Epithelial cell of umbilical artery (primary cell): ENCODE measurements around the gene RFFL. TPM values are rescaled to one million over a fixed set of nuclear protein-coding genes. Genes with fewer than 3 reads are reported as not detected.

Experiments
- total RNA-seq: library from RNA; depleted of rRNA; stranded (reverse); fragments of >200 nt; gene quantifications from 2 replicates; pipeline ENCODE4 v1.2.3, GENCODE V29; 2014

The RFFL gene, protein sequence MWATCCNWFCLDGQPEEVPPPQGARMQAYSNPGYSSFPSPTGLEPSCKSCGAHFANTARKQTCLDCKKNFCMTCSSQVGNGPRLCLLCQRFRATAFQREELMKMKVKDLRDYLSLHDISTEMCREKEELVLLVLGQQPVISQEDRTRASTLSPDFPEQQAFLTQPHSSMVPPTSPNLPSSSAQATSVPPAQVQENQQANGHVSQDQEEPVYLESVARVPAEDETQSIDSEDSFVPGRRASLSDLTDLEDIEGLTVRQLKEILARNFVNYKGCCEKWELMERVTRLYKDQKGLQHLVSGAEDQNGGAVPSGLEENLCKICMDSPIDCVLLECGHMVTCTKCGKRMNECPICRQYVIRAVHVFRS
- 2.6 and 4.7 TPM in 2 replicates for total RNA-seq

DNA sequence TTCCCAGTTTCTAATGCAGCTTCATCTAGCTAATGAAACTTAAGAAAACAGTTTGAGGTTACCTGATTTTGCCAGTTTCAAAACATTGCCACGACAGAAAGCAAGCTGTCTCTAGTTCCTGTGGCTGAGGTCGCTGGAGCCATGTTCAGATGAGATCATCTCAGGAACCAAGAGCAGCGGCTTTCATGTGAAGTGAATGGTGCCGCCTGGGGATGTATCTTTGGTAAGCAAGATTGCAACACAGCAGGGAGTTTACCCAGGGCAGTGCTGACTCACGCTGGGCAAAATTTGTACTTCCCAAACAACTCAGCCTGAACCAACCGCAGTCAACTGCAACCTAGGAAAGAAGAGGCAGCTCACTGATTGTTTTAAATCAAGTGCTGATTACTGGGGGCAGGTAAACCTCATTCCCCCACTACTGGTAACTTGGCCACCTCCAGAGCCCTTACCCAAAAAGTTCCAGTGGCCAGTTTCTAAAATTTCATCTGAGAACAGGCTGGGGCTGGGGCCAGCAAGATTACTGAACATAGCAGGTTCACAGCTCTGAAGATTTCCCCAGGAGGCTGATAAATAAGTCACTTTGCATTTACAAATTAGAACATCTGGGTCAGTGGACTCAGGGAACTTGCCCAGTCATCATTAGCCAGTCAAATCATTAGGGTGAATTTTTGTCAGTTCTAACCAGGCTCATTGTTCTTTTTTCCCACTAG lies at the start of gene RFFL:
Gene RFFL (minus strand): TSS at position 194 of the 710 bp plus-strand sequence. CDS start 37,154 bp downstream, outside the sequence.

DNA sequence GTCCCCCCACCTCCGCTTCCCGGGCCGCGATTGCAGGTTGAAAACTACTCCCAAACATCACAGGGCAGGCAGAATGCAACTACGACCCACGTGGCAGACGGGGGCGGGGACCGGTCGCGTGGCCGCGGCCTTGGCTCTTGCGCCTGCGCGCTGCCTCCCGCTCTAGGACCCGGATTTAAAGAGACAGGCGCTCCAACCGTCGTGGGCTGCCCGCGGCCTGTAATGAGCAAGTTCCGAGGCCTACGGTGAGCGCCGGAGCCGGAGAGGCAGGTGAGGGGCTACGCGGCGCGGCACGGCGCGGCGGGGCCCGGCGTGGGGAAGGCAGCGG lies 83.2 kb downstream of the RFFL start, which contains the start of gene LIG3:
Gene LIG3 (plus strand): TSS at position 160 of the 328 bp plus-strand sequence. CDS start 2,494 bp downstream, outside the sequence.

DNA sequence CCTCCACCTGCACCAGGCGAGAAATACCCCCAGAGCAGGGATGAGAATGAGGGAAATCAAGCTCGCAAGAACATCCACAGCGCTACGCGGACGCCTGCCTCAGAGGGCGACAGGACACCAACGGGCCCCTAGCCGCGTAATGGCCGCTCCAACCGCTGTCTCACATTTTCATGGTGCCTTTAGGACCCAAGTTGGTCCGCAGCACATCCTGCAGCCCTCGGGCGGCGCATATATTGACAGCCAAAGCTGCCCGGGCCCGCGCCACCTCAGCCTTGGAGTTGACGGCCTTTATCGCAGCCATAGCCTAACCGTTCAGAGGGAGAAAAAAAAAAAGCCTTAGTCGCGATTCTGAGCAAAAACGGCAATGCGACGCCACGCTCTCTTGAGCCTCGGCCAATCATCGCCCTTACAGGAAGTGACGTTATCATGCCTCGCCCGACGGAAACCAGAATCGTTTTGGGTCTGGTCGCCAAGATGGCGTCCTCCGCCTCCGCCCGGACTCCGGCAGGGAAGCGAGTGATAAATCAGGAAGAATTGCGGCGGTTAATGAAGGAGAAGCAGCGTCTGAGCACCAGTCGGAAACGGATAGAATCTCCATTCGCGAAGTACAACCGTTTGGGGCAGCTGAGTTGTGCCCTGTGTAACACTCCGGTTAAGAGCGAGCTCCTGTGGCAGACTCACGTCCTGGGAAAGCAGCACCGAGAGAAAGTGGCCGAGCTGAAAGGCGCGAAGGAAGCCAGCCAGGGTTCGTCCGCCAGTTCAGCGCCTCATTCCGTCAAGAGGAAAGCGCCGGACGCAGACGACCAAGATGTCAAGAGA lies 102.2 kb downstream of the RFFL start, which contains the start of the genes CCT6B and ZNF830:
Gene CCT6B (minus strand): TSS at position 368 of the 819 bp plus-strand sequence. CDS start 67 bp downstream, at position 301.
Gene ZNF830 (plus strand): TSS at position 448 of the 819 bp plus-strand sequence. CDS start 27 bp downstream, at position 475.

Other genes starting within 250 kb of the RFFL start
- gene CCT6B, start 102.2 kb downstream of the RFFL start, total RNA-seq: 0.32 TPM in 1 of 2 replicates, not detected in the other
- gene ZNF830, start 102.2 kb downstream of the RFFL start, total RNA-seq: 16.9 and 19.8 TPM in 2 replicates
- 31.2 and 46.7 TPM in 2 replicates for gene LIG3, start 83.2 kb downstream of the RFFL start, total RNA-seq
- gene RAD51D, start 56.2 kb upstream of the RFFL start, total RNA-seq: 10.3 and 12.0 TPM in 2 replicates
- not detected in 2 replicates for gene FNDC8, start 57.9 kb upstream of the RFFL start, total RNA-seq
- gene NLE1, start 78.6 kb upstream of the RFFL start, total RNA-seq: 24.2 and 35.4 TPM in 2 replicates
- not detected in 2 replicates for gene UNC45B, start 84.1 kb upstream of the RFFL start, total RNA-seq
- gene SLC35G3, start 130.7 kb upstream of the RFFL start, total RNA-seq: not detected in 2 replicates
- 27.6 and 91.5 TPM in 2 replicates for gene SLFN5, start 179.4 kb upstream of the RFFL start, total RNA-seq